HG02852 (cell line): ENCODE results near the gene GPRC5C.

ENCODE experiments used
- ATAC-seq: cut with Tn5 transposase; IDR thresholded peaks from one replicate; pipeline ENCODE4 v1.9.1; 2021; ENCODE audit warnings: mild to moderate bottlenecking, moderate library complexity; ENCODE audit not compliant: unreplicated experiment

Gene GPRC5C, protein sequence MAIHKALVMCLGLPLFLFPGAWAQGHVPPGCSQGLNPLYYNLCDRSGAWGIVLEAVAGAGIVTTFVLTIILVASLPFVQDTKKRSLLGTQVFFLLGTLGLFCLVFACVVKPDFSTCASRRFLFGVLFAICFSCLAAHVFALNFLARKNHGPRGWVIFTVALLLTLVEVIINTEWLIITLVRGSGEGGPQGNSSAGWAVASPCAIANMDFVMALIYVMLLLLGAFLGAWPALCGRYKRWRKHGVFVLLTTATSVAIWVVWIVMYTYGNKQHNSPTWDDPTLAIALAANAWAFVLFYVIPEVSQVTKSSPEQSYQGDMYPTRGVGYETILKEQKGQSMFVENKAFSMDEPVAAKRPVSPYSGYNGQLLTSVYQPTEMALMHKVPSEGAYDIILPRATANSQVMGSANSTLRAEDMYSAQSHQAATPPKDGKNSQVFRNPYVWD

GRCh38 chr17:74431568-74432423 is at the start of gene GPRC5C:
Gene GPRC5C (plus strand): TSS chr17:74432088. CDS start chr17:74439777, 7,689 bp downstream.
- no peak for ATAC-seq

GRCh38 chr17:74383141-74383540 is 48.7 kb upstream of the GPRC5C start:
- ATAC-seq, result no peak

DNA sequence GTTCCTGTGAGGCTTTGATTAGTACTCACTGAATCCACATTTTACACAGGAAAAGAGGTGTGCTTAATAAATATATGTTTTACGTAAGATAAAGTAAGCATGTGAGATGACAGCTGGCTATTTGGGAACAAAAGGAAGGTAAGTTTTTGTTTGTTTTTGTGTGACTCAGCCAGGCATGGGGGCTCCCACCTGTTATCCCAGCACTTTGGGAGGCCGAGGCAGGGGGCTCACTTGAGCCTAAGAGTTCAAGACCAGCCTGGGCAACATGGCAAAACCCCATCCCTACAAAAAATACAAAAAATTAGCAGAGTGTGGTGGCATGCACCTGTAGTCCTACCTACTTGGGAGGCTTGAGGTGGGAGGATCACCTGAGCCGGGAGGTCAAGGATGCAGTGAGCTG is 46.7 kb upstream of the GPRC5C start:
- no peak for ATAC-seq

DNA sequence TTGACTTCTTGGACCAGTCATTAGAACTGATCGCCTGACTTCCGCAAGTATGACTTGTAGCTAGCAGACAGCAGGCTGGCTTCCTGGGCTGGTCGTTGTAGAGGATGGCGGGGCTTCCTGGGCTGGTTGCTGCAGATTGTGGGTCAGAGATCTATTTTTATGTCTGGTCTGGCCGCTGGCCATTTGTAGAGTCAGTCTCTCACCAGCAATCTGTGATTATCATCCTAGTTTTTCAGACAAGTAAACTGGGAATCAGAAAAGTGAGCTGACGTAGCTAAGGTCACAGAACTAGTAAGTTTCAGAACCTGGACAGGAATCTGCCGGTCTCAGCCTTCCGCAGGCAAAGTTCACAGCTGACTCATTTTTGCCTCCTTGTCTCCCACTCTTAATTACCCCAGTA is 45.5 kb upstream of the GPRC5C start:
- no peak for ATAC-seq

GRCh38 chr17:74387365-74388218 is 44.3 kb upstream of the GPRC5C start:
- ATAC-seq, result no peak

- ATAC-seq, result no peak
These were observed 42.7 kb upstream of the GPRC5C start for GRCh38 chr17:74389084-74389753.

DNA sequence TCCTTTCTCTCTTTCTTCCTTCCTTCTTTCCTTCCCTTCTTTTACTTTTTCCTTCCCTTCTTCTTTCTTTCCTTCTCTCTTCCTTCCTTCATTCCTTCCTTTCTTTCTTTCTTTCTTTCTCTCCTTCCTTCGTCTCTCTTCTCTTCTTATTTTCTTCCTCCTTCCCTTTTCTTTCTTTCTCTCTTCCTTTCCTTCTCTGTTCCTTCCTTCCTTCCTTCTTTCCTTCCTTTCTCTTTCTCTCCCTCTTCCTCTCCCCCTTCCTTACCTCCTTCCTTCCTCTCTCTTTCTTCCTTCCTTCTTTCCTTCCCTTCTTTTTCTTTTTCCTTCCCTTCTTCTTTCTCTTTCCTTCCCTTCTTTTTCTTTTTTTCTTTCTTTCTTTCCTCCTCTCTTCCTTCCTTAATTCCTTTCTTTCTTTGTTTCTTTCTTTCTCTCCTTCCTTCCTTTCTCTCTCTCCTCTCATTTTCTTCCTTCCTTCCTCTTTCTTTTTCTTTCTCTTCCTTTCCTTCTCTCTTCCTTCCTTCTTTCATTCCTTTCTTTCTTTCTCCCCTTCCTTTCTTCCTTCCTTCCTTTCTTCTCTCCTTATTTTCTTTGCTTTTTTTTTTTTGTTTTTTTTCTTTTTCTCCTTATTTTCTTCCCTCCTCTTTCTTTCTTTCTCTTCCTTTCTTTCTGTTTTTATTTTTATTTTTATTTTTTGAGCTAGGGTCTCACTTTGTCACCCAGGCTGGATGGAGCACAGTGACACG is 41.8 kb upstream of the GPRC5C start:
- no peak for ATAC-seq

DNA sequence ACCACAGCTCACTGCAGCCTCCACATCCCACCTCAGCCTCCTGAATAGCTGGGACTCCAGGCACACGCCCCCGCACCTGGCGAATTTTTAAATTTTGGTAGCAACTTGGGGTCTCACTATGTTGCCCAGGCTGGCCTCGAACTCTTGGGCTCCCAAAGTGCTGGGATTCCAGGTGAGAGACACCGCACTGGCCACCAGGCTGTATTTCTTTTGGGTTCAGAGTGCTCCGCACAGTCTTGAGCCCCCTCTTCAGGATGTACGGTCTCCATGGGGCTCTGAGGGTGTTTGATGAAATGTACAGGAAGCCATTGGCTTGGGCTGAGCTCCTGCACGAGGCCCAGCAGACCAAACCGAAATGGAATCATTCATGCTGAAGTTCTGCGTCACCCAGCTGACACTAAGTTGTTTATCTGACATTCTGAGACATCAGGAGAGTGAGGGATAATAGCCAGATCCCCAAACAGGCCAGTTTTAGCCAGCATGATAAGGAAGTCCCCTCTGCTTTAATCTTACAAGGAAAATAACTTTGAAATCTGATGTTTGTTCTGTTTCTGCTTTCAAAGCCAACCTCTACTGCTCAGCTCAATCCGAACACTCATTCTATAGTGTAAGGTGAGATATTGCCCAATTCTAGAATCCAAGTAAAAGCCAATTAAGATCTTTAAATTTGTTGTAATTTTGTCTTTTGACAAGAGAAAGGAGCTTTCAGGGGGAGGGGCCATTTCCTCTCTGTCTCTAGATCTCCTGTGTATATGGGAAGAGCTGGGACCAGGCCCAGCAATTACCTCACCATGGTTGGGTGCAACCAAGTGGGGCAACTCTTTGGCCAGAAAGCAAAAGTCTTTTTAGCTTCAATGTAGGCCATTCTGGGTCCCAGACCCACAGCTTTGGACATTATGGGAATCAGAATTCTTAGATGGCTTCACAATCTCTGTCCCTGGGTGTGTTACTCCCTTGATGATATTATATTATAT is 40.9 kb upstream of the GPRC5C start:
- ATAC-seq, result no peak

DNA sequence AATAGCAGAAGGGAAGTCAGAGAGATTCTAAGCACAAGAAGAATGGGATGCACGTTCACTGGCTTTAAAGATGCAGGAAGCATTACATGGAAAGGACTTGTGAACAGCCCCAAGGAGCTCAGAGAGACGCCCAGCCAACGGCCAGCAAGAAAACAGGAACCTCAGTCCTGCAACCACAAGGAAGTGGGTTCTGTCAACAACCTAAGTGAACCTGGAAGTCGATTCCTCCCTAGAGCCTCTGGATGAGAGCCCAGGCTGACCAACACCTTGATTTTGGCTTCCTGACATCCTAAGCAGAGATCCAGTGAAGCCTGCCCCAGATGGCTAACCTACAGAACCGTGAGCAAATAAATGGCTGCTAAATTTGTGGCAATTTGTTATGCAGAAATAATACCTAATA is 40.1 kb upstream of the GPRC5C start:
- no peak for ATAC-seq

GRCh38 chr17:74392848-74393247 is 39.0 kb upstream of the GPRC5C start:
- no peak for ATAC-seq

GRCh38 chr17:74393346-74393942 is 38.4 kb upstream of the GPRC5C start:
- no peak for ATAC-seq

GRCh38 chr17:74394275-74394950 is 37.5 kb upstream of the GPRC5C start:
- no peak for ATAC-seq

DNA sequence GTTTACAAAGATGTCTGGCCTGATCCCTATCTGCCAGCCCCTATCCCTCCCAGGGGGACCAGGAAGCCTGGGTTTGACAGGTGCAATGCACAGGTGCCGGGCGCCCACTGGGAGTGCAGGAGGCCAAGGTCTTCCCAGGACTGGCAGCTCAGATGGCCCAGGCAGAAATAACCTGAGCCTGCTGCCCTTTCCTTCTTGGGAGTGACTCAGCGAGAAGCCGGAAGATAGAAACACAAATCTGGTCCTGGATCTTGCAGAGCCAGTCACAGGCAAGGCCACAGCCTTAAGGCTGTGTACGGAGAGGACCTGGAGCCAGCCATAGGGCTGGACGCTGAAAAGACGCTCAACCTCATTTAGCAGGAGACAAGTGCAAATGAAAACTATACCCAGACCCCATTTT is 36.9 kb upstream of the GPRC5C start:
- ATAC-seq, result no peak

DNA sequence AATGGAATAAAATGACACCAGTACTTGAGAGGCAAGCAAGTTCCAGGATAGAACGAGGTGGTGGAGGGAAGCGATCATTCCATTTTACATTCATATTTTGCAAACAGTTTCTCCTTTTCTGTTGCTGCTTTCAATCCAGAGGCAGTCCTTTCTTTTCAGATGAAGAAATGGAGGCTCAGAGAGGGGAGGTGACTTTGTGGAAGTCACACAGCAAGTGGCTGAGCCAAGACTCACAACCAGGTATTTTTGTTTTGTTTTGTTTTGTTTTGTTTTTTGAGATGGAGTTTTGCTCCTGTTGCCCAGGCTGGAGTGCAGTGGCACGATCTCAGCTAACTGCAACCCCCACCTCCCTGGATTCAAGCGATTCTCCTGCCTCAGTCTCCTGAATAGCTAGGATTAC is 35.3 kb upstream of the GPRC5C start:
- no peak for ATAC-seq

DNA sequence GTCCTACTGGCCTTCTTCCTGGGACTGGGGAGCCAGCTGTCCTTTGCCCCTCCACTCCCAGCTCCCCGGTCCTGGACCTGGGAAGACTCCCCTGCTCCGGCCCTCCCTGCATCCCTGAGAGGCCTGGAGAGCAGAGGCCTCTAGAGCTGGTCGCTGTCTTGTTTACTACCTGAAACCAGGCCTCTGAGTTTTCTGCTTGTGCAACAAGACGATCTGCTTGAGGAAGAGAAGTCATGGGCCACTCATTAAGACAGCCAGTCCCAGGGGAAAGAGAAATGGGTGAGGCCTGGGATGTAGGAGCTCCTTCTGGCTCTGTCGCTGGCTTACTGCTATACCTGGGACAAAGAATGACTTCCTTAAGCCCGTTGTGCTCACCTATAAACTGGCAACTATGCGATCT is 29.8 kb upstream of the GPRC5C start:
- ATAC-seq, result no peak

- ATAC-seq, result no peak
These were observed 28.3 kb upstream of the GPRC5C start for GRCh38 chr17:74403512-74404137.

DNA sequence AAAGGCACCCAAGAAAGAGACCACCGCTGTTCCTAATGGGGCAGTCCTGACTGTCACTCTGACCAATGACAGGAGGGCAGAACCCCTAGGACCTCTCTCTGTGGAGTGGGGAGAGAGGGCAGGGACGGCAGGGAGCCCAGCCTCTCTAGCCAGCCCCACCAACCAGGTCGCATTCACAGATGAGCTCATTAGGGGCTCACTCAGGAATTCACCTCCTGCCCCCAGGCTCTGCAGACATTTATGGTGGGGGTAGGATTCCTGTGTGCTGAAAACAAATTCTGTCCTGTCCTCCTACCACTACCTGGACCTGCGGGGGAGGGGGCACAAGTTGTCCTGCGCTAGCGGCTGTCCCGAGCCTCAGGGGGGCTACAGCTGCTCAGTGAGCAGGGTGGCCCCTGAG is 27.7 kb upstream of the GPRC5C start:
- ATAC-seq, result no peak
